Gastroesophageal sphincter (tissue), 4 donors: Measurements from ENCODE around the gene CACNA1C. TPM values are rescaled to one million over a fixed set of nuclear protein-coding genes. Genes with fewer than 3 reads are reported as not detected.

ENCODE experiments used
- ATAC-seq: fragments of 150-250 bp; one replicate; pipeline ENCODE4 v1.9.1; 2016; ENCODE audit warnings: mild to moderate bottlenecking, moderate library complexity
- H3K27ac ChIP-seq, 4 donors: fragments of 200-600 bp; sonication (generic) in 3 of 4; 1 replicate in 3 of 4; 2 replicates in 1 of 4; pipeline ENCODE4 v1.5.1; 2016 to 2019
- H3K27me3 ChIP-seq: fragments of 200-600 bp; sonication (generic); one replicate; pipeline ENCODE4 v1.5.1; 2019
- H3K36me3 ChIP-seq, 2 donors: fragments of 200-600 bp; sonication (generic); one replicate each; pipeline ENCODE4 v1.5.1; 2019; ENCODE audit warnings: control low read depth in 1 of 2
- H3K4me1 ChIP-seq, 3 donors: fragments of 200-600 bp; sonication (generic); 1 replicate in 2 of 3; 2 replicates in 1 of 3; pipeline ENCODE4 v1.5.1; 2016 to 2019; ENCODE audit warnings: control low read depth in 2 of 3
- H3K4me3 ChIP-seq, 2 donors: fragments of 200-600 bp; sonication (generic); one replicate each; pipeline ENCODE4 v1.5.1; 2019; ENCODE audit warnings: mild to moderate bottlenecking in 1 of 2, moderate library complexity in 1 of 2
- H3K9me3 ChIP-seq, 3 donors: fragments of 200-600 bp; sonication (generic); one replicate each; pipeline ENCODE4 v1.5.1; 2017 to 2019; ENCODE audit warnings: control low read depth in 2 of 3
- EP300 ChIP-seq: sonication (generic); formaldehyde crosslinking; IDR thresholded peaks from one replicate; pipeline ENCODE4 v1.6.1; 2017; ENCODE audit warnings: antibody characterized with exemption, mild to moderate bottlenecking
- POLR2A ChIP-seq, 2 donors: fragments of 450-650 bp; IDR thresholded peaks; one replicate each; pipeline ENCODE4 v1.6.1; 2017; ENCODE audit warnings: antibody characterized with exemption in 2 of 2, mild to moderate bottlenecking in 2 of 2, moderate library complexity in 1 of 2
- POLR2AphosphoS5 ChIP-seq: sonication (generic); formaldehyde crosslinking; IDR thresholded peaks from one replicate; pipeline ENCODE4 v1.6.1; 2017; ENCODE audit warnings: antibody characterized with exemption
- WGBS, 2 donors: methylation state at CpG; one replicate each; pipeline ENCODE4 v1.1.5; 2018; ENCODE audit warnings: low coverage in 1 of 2; 5-methylcytosine and 5-hydroxymethylcytosine counted together
- total RNA-seq, 4 donors: library from RNA; depleted of rRNA; stranded (reverse); fragments of >200 nt; gene quantifications; one replicate each; pipeline ENCODE4 v1.1.0, GENCODE V29; 2016
- TF ChIP-seq, protein P1 (sequence below), 4 experiments: fragments of 200-600 bp in 2 of 4; fragments of 450-650 bp in 2 of 4; sonication (generic) in 1 of 4; IDR thresholded peaks; one replicate each; pipeline ENCODE4 v1.5.1; 2017 to 2019; ENCODE audit warnings: antibody characterized with exemption in 4 of 4, mild to moderate bottlenecking in 2 of 4, moderate library complexity in 2 of 4

The CACNA1C gene
- total RNA-seq, 4 donors from 2014 or later = 22.9 to 96.2 (median 41.4) TPM

DNA sequence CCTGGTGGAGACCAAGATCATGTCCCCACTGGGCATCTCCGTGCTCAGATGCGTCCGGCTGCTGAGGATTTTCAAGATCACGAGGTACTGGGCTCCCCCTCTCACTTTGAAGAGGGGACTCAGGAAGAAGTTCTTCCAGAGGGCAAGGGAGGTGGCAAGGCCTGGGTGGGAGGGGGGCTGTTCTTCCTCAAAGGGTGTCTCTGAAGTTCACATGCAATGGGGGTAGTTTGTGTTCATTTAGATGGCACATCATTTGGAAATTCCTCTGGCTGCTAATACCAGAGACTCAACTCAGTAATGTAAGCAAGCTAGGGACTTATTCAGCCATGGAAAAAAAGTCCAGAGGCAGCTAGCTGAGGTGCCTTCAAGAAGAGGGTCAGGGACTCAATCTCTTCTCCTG is 514.9 kb downstream of the CACNA1C start:
- TF ChIP-seq POLR2A (IDR thresholded peaks at IDR 0.05) = no peak
- TF ChIP-seq, protein P1, sequence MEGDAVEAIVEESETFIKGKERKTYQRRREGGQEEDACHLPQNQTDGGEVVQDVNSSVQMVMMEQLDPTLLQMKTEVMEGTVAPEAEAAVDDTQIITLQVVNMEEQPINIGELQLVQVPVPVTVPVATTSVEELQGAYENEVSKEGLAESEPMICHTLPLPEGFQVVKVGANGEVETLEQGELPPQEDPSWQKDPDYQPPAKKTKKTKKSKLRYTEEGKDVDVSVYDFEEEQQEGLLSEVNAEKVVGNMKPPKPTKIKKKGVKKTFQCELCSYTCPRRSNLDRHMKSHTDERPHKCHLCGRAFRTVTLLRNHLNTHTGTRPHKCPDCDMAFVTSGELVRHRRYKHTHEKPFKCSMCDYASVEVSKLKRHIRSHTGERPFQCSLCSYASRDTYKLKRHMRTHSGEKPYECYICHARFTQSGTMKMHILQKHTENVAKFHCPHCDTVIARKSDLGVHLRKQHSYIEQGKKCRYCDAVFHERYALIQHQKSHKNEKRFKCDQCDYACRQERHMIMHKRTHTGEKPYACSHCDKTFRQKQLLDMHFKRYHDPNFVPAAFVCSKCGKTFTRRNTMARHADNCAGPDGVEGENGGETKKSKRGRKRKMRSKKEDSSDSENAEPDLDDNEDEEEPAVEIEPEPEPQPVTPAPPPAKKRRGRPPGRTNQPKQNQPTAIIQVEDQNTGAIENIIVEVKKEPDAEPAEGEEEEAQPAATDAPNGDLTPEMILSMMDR (IDR thresholded peaks at IDR 0.05) = no peak
- TF ChIP-seq EP300 = no peak
- TF ChIP-seq POLR2AphosphoS5 = no peak
- peaks cover 0 to 26% of the 10 kb centered on the region in 2 donors for H3K36me3 ChIP-seq
- WGBS, 2 donors = no CpG with 5 or more reads among the region's 4 CpGs
- H3K9me3 ChIP-seq = no peaks in the 10 kb centered on the region
- no peaks in the 10 kb centered on the region for H3K4me1 ChIP-seq
- no peak for ATAC-seq
- H3K27ac ChIP-seq = no peak overlapping the region
- no peak overlapping the region for H3K4me3 ChIP-seq
- H3K27me3 ChIP-seq = no peaks in the 10 kb centered on the region

DNA sequence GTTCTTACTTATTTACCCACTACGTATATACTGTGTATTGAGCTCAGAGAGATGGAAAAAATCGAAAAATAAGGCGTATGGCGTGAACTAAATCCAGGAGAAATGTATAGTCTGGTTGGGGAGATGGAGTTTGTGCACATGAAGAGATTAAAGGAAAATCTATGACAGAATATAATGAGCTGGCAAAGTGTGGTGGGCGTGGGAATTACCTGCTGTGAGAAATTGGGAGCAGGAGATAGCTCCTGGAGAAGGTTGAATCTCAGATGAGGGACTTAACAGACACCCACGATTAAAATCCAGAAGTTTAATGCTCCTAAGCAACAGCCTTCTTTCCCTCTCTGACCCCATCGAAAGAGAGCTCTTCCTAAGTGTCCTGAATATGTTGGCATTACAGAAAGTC is 517.8 kb downstream of the CACNA1C start:
- no peaks in the 10 kb centered on the region for H3K4me1 ChIP-seq

DNA sequence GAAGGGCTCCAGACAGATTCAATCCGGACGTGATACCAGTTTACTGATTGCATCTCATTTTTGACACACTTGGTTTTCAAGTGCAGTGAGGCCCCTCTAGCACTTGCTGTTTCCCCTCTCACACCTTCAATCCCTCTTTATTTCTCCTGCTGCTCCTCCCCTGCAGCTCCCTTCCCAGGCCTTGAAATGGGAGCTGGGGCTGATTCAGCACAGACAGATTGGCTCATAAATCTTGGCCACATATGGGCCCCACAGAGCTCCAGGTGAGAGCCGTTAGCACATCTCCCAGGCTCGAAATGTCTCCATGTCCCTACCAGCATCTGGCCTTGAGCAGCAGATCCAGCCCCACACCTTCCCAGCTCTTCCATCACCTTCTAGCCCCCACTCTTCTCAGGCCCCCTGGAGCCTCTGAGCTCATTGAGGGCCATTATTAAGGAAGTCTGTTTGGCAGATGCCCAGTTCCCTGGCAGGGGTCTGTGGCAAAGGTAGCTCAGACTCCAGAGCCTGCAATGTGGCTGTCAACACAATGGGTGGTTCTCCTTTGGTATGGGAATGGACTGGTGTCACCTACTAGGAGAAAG is 521.7 kb downstream of the CACNA1C start:
- 81 to 87% methylated on average over 2 to 4 of the region's 4 CpGs for WGBS, 2 donors
- Histone ChIP-seq H3K4me1 (no peaks in the 10 kb centered on the region), H3K4me3 (no peak overlapping the region), H3K36me3 (peaks cover 0 to 37% of the 10 kb centered on the region in 2 donors), H3K27me3 (no peaks in the 10 kb centered on the region), H3K27ac (no peak overlapping the region), H3K9me3 (no peaks in the 10 kb centered on the region)
- no peak for ATAC-seq
- TF ChIP-seq, protein P1 (IDR thresholded peaks at IDR 0.05) = no peak
- no peak for TF ChIP-seq POLR2AphosphoS5
- no peak for TF ChIP-seq EP300
- TF ChIP-seq POLR2A (IDR thresholded peaks at IDR 0.05) = no peak

More for the DNA sequence above, 517.8 kb downstream of the CACNA1C start:
- 81 to 92% methylated on average over 7 of the region's 7 CpGs for WGBS, 2 donors
- no peak for ATAC-seq
- no peak overlapping the region for H3K4me3 ChIP-seq
- no peak overlapping the region for H3K27ac ChIP-seq
- TF ChIP-seq POLR2A (IDR thresholded peaks at IDR 0.05) = no peak
- TF ChIP-seq, protein P1 (IDR thresholded peaks at IDR 0.05) = no peak
- no peak for TF ChIP-seq EP300
- TF ChIP-seq POLR2AphosphoS5 = no peak
- H3K9me3 ChIP-seq = no peaks in the 10 kb centered on the region
- peaks cover 0 to 41% of the 10 kb centered on the region in 2 donors for H3K36me3 ChIP-seq
- no peaks in the 10 kb centered on the region for H3K27me3 ChIP-seq

DNA sequence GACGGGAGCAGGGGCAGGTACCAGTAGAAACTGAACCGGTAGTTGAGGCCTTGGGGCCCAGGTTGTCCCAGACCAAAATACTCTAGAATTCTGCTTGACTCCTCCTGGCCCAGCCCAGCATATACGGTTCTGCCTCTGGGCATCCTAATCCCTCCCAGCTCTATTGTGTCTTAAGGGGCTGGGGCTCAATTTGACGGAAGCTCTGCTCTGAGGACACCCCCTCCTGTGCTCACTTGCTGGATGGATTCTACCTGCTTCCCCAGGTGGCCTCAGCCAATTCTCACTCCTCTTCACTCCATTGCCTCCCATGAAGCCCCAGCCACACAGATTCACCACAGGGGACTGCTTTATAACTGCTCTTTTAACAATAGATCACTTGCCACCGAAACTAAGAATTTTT is 522.5 kb downstream of the CACNA1C start:
- no peaks in the 10 kb centered on the region for H3K27me3 ChIP-seq
- H3K4me1 ChIP-seq = peaks cover 0 to 1% (median 0%) of the 10 kb centered on the region in 3 donors
- H3K4me3 ChIP-seq = no peak overlapping the region
- 90 to 92% methylated on average over 2 of the region's 5 CpGs for WGBS, 2 donors
- no peak for ATAC-seq
- TF ChIP-seq POLR2A (IDR thresholded peaks at IDR 0.05) (no peak), POLR2AphosphoS5 (no peak), EP300 (no peak)
- TF ChIP-seq, protein P1 (IDR thresholded peaks at IDR 0.05) = no peak
- peaks cover 0 to 37% of the 10 kb centered on the region in 2 donors for H3K36me3 ChIP-seq
- no peak overlapping the region for H3K27ac ChIP-seq
- no peaks in the 10 kb centered on the region for H3K9me3 ChIP-seq

DNA sequence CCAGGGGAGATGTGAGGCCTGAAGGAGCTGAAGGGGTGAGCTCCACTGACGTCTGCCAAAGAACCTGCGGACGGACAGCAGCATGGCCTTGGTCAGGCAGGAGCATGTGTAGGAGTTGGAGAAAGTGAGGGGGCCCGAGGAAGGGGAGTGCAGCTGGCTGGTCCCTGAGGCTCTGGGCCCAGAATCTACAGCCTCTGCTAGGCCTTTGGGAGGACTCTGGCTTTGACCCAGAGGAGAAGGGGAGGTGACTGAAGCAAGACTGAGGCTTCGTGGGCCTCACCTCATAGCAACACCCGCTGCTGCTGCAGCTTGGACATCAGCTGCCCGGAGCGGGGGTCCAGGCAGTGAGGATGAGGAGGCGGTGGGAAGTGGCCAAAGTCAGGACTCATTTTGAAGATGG is 525.4 kb downstream of the CACNA1C start:
- ATAC-seq = no peak
- WGBS, 2 donors = 86 to 88% methylated on average over 3 to 8 of the region's 9 CpGs

More for the DNA sequence above, 525.4 kb downstream of the CACNA1C start:
- H3K27me3 ChIP-seq = no peaks in the 10 kb centered on the region
- no peak overlapping the region for H3K27ac ChIP-seq
- H3K4me1 ChIP-seq = peaks cover 0 to 23% (median 4%) of the 10 kb centered on the region in 3 donors
- H3K4me3 ChIP-seq = no peak overlapping the region
- TF ChIP-seq POLR2AphosphoS5 = no peak
- no peak for TF ChIP-seq POLR2A (IDR thresholded peaks at IDR 0.05)
- TF ChIP-seq EP300 = no peak
- TF ChIP-seq, protein P1 (IDR thresholded peaks at IDR 0.05) = no peak
- H3K36me3 ChIP-seq = peaks cover 0 to 37% of the 10 kb centered on the region in 2 donors
- no peaks in the 10 kb centered on the region for H3K9me3 ChIP-seq
